Body of pancreas (tissue), 4 donors: ENCODE data around the gene FRAS1. TPM values are rescaled to one million over a fixed set of nuclear protein-coding genes. Genes with fewer than 3 reads are reported as not detected.

ENCODE experiments used
- ATAC-seq: fragments of 150-250 bp; one replicate; pipeline ENCODE4 v1.9.1; 2016
- DNase-seq, 4 donors: peaks; one replicate each; pipeline ENCODE4 v3.0.0-alpha.2; 2019
- H3K27ac ChIP-seq, 4 donors: fragments of 200-600 bp; sonication (generic); 1 replicate in 3 of 4; 2 replicates in 1 of 4; pipeline versions ENCODE4 v1.5.1 to v1.6.1; 2016 to 2019; ENCODE audit warnings: mild to moderate bottlenecking in 1 of 4, mixed read lengths in 1 of 4, moderate library complexity in 1 of 4
- H3K27me3 ChIP-seq, 2 donors: fragments of 200-600 bp; sonication (generic); one replicate each; pipeline ENCODE4 v1.6.0; 2016; ENCODE audit warnings: mild to moderate bottlenecking in 1 of 2
- H3K36me3 ChIP-seq, 2 donors: fragments of 200-600 bp; sonication (generic); replicated peaks in 1 of 2; 2 replicates each; pipeline ENCODE4 v1.5.1; 2016; ENCODE audit warnings: low read depth in 2 of 2; ENCODE audit not compliant: insufficient read depth in 1 of 2
- H3K4me1 ChIP-seq: fragments of 200-600 bp; sonication (generic); one replicate; pipeline ENCODE4 v1.6.0; 2016
- H3K4me3 ChIP-seq, 2 donors: fragments of 200-600 bp; sonication (generic); 1 replicate in 1 of 2; 2 replicates in 1 of 2; pipeline ENCODE4 v1.5.1; 2016 to 2019
- H3K9me3 ChIP-seq, 3 donors: fragments of 200-600 bp; sonication (generic); 1 replicate in 2 of 3; 2 replicates in 1 of 3; pipeline ENCODE4 v1.5.1; 2016
- POLR2A ChIP-seq, 3 donors: fragments of 450-650 bp; IDR thresholded peaks; one replicate each; pipeline ENCODE4 v1.6.1; 2016; ENCODE audit warnings: antibody characterized with exemption in 3 of 3, mild to moderate bottlenecking in 2 of 3
- WGBS, 2 donors: methylation state at CpG; one replicate each; pipeline ENCODE4 v1.1.5; 2017; 5-methylcytosine and 5-hydroxymethylcytosine counted together
- intact Hi-C: fragments of 100-400 bp; cut with DNase I; formaldehyde crosslinking; loops from one replicate; pipeline ENCODE4 v1.15.1; 2023
- total RNA-seq, 2 donors: library from RNA; depleted of rRNA; stranded (reverse); fragments of >200 nt; gene quantifications; one replicate each; pipeline ENCODE4 v1.1.0, GENCODE V29; 2016
- TF ChIP-seq, protein P1 (sequence below), 7 experiments: fragments of 450-650 bp in 4 of 7; fragments of 200-600 bp in 3 of 7; sonication (generic) in 3 of 7; IDR thresholded peaks; one replicate each; pipeline ENCODE4 v1.5.1; 2016 to 2019; ENCODE audit warnings: antibody characterized with exemption in 7 of 7

FRAS1 gene
- total RNA-seq, 2 donors from 2014 or later = 22.6 to 24.4 TPM

DNA sequence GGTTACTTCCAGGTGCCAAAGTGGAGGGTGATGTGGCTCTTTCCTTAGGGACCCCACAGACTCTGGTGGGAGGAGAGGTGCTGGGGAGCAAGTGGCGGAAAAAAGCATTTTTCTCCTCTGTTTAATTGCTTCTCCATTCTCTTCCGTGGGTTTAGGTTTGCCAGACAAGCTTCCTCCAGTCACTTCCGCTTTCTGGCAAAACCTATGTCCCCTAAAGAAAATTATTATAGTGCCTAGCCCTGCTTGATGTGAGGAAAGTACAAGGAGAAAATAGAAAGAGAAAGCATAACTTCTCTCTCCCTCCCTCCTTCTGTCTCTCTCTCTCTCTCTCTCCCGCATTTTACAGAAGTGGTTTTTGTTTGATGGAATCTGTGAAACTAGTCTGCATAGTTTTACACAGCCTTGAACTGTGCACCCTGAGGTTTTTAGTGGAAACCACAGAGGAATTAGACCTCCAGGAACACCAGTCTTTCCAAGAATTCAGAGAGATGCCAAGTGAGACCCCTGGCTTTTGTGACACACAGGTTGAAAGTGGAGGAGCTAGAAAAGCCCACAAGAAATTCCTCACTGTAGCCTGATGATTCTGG, 263.3 kb downstream of the FRAS1 start:
- WGBS, 2 donors = 50 to 68% methylated on average over 4 of the region's 4 CpGs
- DNase-seq (no peak), ATAC-seq (no peak)
- intact Hi-C loops = no loop called here
- no peaks in the 10 kb centered on the region for H3K9me3 ChIP-seq
- no peak overlapping the region for H3K4me3 ChIP-seq
- no peaks in the 10 kb centered on the region for H3K27me3 ChIP-seq
- H3K27ac ChIP-seq = no peak overlapping the region
- H3K4me1 ChIP-seq = no peaks in the 10 kb centered on the region
- TF ChIP-seq POLR2A (IDR thresholded peaks at IDR 0.05) = no peak
- TF ChIP-seq, protein P1, sequence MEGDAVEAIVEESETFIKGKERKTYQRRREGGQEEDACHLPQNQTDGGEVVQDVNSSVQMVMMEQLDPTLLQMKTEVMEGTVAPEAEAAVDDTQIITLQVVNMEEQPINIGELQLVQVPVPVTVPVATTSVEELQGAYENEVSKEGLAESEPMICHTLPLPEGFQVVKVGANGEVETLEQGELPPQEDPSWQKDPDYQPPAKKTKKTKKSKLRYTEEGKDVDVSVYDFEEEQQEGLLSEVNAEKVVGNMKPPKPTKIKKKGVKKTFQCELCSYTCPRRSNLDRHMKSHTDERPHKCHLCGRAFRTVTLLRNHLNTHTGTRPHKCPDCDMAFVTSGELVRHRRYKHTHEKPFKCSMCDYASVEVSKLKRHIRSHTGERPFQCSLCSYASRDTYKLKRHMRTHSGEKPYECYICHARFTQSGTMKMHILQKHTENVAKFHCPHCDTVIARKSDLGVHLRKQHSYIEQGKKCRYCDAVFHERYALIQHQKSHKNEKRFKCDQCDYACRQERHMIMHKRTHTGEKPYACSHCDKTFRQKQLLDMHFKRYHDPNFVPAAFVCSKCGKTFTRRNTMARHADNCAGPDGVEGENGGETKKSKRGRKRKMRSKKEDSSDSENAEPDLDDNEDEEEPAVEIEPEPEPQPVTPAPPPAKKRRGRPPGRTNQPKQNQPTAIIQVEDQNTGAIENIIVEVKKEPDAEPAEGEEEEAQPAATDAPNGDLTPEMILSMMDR (IDR thresholded peaks at IDR 0.05) = no peak
- no peaks in the 10 kb centered on the region for H3K36me3 ChIP-seq

DNA sequence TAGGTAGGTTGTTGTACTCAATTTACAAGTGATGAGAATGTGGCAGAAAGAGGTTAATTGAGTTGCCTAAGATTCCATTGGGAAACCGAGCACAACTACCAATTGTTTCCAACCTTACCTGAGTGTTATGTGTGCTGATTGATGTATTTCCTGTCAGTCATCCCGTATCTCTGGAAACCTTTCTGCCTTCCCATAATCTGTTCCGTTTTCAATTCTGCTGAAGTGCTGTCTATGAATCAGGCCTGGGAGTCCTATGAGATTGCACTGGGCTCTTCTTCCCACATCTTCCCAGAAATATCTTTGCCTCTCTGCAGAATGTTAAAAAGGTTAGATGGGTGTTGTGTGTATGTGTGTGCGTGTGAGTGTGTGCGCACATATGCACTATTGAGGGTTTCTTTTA, 264.9 kb downstream of the FRAS1 start:
- TF ChIP-seq, protein P1 (IDR thresholded peaks at IDR 0.05) = no peak
- no peak for TF ChIP-seq POLR2A (IDR thresholded peaks at IDR 0.05)
- Histone ChIP-seq H3K27ac (no peak overlapping the region), H3K4me1 (no peaks in the 10 kb centered on the region), H3K27me3 (no peaks in the 10 kb centered on the region), H3K4me3 (no peak overlapping the region), H3K9me3 (no peaks in the 10 kb centered on the region), H3K36me3 (no peaks in the 10 kb centered on the region)
- DNase-seq = no peak
- WGBS, 2 donors = 77 to 79% methylated on average over 5 of the region's 5 CpGs
- ATAC-seq = no peak
- intact Hi-C loops = no loop called here

DNA sequence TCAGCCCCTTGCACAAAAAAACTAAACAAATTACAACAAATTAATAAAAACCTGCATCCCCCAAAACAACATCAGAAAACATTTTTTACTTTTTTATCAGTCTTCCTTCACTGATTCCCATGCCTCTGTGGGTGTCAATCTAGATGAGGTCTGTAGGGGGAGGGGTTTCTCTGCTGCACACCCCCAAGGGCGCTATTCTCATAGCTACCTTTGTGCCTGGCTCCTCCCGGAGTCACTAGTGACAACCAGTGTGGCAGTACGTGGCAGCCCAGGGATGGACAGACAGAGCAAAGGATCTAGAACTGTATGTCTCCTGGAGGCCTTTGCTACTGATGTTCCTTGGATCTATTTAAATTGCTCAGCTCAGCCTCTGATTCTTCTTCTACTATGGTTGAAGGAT, 266.3 kb downstream of the FRAS1 start:
- Histone ChIP-seq H3K4me3 (no peak overlapping the region), H3K27ac (no peak overlapping the region), H3K4me1 (no peaks in the 10 kb centered on the region), H3K27me3 (no peaks in the 10 kb centered on the region), H3K36me3 (no peaks in the 10 kb centered on the region), H3K9me3 (no peaks in the 10 kb centered on the region)
- ATAC-seq (no peak), DNase-seq (no peak)
- no peak for TF ChIP-seq POLR2A (IDR thresholded peaks at IDR 0.05)
- TF ChIP-seq, protein P1 (IDR thresholded peaks at IDR 0.05) = no peak
- intact Hi-C loops = no loop called here
- 72 to 78% methylated on average over 3 of the region's 3 CpGs for WGBS, 2 donors

DNA sequence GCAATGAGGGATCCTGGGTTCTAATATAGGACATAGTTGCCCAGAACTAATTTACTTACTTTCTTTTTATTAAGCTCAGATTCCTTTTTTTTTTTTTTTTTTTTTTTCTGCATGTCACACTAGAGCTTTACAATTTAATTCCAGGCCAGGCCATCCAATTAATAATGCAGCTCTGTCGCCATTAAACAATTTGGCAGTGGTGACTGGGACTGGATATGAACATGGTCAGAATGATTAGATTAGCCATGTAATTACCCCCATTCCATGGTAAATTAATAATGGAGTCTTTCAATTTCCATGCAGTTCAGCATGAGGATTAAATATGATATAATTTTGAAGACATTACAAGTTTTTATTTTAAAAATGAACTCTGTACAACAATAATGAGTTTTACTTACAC, 267.5 kb downstream of the FRAS1 start:
- intact Hi-C loops = no loop called here
- WGBS, 2 donors = 83 to 88% methylated on average over 1 of the region's 1 CpG
- ATAC-seq (no peak), DNase-seq (no peak)
- no peaks in the 10 kb centered on the region for H3K9me3 ChIP-seq
- no peaks in the 10 kb centered on the region for H3K36me3 ChIP-seq
- no peaks in the 10 kb centered on the region for H3K4me1 ChIP-seq
- no peak for TF ChIP-seq POLR2A (IDR thresholded peaks at IDR 0.05)
- TF ChIP-seq, protein P1 (IDR thresholded peaks at IDR 0.05) = no peak
- H3K27ac ChIP-seq = no peak overlapping the region
- no peak overlapping the region for H3K4me3 ChIP-seq
- H3K27me3 ChIP-seq = no peaks in the 10 kb centered on the region
